NCI-H1436 (cell line): ENCODE results near the gene SMARCD3.

ENCODE experiments used
- DNase-seq: peaks from one replicate; lab custom pipeline; 2025; lab: John Stamatoyannopoulos, UW

Gene SMARCD3

DNA sequence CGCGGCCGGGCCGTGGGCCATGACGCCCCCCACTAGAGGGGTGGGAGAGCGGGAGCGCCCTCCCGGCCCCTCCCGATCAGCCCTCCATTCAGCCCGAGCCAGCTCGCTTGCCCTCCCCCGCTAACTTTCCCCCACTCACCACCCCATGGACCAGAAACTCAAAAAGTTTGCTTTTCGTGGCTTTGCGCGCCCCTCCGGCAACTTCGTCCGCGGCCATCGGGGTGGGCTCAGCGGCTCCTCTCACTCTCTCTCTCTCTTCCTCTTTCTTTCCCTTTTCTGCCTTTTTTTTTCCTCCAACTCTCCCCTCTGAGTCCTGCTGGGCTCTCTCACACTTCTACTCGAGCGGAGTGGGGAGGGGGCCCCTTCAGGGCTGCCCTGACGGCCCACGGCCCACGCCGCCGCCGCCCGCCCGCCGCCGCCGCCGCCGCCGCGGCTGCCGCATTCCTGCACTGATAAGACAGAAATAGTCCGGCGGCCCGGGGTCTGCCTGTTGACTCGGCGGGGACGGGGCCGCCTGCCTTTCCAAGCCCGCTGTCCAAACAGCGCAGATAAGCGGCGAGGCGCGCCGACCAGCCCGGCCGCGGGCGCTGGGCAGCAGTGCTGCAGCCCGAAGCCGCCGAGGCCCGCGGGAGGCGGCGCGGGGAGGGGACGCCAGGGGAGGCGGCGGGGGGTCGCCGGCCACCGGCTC, at the start of gene SMARCD3:
Gene SMARCD3 (minus strand): TSS at position 349 of the 688 bp plus-strand sequence. CDS start 132 bp downstream, at position 217.
- DNase-seq, result no peak

DNA sequence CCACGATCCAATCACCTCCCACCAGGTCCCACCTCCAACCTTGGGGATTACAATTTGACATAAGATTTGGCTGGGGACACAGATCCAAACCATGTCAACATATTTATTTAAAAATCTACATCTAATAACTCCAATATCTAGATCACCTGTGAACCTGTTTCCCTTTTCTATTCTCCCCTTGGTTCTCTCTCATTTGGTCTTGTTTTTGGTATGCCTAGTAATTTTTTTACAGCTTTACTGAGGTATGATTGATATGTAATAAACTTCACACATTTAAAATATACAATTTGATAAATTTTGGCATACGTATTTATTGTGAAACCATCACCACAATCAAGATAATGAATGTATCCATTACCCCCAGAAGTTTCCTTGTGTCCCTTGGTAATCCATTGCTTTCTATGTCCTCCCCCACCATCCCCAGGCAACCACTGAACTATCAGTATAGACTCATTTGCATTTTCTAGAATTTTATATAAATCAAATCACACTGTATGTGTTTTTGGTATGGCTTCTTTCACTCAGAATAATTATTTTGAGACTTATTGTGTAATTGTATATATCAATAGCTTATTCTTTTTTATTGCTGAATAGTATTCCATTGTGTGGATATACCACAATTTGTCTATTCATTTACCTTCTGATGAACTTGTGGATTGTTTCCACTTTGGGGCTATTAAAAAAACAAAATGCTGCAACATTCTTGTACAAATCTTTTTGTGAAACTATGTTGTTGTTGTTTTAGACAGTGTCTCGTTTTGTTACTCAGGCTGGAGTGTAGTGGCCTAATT, 47.9 kb upstream of the SMARCD3 start:
- DNase-seq, result no peak

DNA sequence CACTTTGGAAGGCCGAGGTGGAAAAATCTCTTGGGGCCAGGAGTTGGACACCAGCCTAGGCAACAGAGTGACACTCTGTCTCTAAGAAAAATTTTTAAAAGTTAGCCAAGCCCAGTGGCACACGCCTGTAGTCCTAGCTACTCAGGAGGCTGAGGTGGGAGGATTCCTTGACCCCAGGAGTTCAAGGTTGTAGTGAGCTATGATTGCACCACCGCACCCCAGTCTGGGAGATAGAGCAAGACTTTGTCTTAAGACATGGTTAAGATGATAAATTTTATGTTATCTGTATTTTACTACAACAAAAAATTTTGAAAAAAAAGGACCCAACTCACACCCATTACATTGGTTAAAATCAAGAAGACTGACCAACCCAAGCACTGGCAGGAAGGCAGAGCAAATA, 44.4 kb upstream of the SMARCD3 start:
- DNase-seq, result no peak

DNA sequence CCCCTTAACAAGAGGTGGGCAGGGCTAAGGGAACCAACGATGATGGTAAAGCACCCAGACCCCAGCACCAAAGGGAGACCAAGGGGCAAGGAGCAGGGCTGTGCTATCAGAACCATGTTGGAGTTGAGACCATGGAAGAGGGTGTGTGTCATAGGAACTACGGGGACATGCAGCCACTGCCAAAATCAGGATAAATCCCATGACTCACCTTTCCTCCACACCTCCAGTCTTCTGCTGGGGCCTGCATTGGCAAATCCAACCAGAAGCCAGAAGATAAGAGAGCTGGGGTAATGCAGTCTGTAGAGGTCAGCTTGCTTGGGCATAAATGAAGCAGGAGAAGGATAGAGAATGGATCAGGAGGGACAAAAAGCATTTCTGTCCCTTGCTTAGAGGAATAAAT, 42.7 kb upstream of the SMARCD3 start:
- no peak for DNase-seq

DNA sequence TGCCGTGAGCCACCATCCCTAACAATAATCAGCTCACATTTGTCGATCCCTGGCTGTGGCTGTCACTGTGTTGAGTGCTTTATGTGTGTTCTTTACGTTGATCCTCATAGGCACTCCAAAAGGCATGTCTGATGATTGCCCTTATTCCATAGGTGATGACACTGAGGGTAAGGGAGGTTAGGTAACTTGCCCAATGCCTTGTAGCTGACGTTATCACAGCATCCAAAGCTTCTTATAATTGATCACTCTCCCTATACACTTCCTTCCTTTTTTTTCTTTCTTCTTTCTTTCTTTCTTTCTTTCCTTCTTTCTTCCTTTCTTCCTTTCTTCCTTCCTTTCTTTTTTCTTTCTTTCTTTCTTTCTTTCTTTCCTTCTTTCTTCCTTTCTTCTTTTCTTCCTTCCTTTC, 41.9 kb upstream of the SMARCD3 start:
- no peak for DNase-seq

DNA sequence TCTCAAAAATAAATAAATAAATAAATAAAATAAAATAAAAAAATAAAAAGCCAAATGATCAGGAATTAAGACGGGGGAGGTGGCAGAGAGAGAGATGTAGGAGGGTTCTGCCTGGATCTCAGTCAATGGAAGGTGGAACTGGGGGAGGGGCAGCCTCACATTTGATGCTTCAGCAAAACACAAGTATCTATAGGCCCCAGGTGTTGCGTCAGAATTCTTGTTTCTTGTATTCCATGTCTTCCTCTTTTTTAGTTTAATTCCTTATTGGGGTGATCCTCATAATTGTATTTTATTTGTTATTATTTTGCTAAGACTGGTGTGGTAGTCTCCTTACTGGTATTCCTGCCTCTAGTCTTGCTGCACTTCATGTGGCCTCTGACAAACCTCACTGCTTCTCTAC, 41.4 kb upstream of the SMARCD3 start:
- no peak for DNase-seq

DNA sequence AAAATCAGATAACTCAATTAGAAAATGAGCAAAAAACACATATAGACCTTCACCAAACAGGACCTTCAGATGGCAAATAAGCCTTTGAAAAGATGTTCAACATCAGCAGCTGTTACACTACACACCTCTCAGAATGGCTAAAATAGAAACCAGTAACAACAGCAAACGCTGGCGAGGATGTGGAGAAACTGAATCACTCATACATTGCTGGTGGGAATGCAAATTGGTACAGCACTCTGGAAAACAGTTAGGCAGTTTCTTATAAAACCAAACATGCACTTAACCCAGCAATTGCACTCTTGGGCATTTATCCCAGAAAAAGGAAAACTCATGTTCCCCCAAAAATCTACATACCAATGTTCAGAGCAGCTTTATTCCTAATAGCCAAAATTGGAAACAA, 37.7 kb upstream of the SMARCD3 start:
- no peak for DNase-seq

DNA sequence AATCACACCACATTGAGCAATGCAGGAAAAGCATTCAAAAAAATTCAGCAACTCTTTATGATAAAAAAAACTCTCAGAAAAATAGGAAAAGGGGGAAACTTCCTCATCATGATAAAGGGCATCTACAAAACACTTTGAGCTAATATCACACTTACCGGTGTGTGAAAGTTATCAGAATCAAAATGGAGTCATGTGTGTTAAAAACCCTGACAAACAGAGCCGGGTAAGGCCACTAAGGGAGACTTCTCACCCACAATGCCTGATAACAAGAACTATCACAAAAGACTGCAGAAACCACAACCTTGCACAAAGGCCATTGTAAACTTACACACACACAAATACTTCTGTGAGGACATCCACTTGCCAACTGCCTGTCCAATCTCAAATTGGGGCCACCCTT, 34.8 kb upstream of the SMARCD3 start:
- no peak for DNase-seq

DNA sequence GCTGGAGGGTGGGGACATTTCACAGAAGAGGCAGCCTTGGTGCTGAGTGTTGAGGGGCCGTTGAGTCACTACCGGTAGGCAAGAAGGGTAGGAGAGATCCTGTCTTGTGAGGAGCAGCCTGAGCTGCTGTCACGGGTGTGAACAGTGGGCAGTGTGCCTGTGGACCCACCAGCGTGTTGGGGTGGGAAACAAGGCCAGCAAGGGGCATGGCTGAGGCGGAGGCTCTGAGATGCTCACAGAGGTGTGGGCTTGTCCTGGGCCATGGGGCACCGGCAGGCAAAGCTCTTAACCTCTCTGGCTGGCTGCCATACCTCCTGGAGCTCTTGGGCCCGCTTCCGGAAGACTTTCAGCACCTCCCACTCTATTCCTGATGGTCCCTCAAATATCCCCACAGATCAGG, 33.6 kb upstream of the SMARCD3 start:
- DNase-seq, result no peak

DNA sequence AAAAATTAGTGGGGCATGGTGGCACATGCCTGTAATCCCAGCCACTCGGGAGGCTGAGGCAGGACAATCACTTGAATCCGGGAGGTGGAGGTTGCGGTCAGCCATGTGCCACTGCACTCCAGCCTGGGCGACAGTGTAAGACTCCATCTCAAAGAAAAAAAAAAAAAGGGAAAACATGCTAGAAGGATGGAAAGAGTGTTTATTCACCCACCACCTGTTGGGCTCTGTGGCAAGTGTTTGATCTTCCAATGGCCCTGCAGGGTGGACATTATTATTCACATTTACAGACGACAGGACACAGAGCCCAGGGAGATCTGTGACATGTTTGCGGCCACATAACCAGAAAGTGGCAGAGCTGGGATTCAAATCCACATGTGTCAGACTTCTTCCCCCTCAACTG, 33.2 kb upstream of the SMARCD3 start:
- DNase-seq, result no peak

DNA sequence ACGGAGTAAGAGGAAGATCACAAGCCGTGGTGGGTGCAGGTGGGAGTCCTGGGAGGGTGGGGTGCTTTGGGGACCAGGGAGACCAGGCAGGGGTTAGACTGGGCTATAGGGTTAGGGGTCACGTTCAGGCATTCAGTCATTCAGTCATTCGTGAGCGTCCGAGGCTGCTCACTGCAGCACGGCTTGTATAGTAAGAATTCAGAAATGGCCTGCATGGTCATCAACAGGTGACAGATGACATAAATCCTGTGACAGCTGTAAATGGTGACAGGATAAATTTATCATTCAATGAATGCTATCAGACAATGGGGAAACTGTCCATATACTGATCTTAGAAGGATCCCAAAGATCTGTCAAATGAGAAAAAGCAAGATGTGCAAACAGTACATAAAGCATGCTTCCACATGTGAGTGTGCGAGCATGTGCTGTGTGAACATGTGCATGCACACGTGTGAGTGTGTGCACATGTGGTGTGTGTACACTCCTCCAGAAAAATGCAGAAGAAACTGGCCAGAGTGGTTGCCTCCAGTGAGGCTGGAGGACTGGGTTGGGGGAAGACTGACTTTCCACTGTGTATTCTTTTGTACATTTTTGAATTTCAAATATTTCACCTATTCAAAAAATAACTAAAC, 32.0 kb upstream of the SMARCD3 start:
- no peak for DNase-seq

DNA sequence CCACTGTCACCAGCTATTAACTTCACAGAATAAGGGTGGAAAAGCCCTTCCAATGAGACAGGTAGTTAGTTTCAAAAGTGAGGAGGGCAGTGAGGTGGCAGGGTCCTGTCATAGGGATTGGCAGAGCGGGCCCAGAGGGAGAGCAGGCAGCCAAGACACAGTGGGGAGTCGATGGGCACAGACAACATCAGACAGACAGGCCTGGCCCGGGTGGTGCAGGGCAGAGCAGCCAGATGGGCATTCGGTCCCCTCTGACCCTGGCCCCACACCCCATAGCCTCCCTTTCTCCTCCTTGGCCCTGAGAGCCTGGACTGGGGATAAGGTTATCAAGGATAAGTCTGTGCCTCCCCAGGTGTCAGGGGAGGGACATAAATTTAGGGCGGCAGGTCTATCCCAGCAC, 31.4 kb upstream of the SMARCD3 start:
- no peak for DNase-seq

DNA sequence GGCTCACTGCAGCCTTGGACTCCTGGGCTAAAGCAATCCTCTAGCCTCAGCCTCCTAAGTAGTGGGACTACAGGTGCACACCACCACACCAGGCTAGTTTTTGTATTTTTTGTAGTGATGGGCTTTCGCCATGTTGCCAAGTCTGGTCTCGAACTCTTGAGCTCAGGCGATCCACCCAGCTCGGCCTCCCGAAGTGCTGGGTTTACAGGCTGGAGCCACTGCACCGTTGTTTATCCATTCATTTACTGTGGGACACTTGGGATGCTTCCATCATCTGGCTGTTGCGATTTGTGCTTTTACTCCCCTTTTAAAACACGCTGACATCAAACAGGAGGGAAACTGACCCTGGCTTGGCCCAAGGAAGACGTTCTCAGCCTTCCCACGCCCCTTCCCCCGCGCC, 30.5 kb upstream of the SMARCD3 start:
- DNase-seq, result no peak

DNA sequence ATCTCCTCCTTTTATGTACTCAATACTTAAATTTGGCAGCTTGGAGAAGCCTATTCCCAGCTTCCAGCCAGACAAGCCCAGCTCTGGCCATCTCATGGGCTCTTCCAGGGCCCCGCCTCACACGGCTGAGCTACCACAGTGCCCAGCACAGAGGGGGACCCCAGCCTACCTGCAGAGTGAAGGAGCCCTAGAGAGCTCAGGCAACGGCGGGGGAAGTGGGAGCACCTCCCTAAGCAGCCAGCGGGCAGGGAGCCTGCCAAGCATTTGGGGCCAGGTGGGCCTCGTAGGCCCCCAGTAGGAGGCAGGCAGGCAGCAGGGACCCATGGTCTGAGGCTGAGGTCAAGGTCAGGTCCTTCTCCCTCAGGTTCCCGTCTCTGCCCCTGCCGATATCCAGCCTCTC, 29.1 kb upstream of the SMARCD3 start:
- DNase-seq, result no peak

DNA sequence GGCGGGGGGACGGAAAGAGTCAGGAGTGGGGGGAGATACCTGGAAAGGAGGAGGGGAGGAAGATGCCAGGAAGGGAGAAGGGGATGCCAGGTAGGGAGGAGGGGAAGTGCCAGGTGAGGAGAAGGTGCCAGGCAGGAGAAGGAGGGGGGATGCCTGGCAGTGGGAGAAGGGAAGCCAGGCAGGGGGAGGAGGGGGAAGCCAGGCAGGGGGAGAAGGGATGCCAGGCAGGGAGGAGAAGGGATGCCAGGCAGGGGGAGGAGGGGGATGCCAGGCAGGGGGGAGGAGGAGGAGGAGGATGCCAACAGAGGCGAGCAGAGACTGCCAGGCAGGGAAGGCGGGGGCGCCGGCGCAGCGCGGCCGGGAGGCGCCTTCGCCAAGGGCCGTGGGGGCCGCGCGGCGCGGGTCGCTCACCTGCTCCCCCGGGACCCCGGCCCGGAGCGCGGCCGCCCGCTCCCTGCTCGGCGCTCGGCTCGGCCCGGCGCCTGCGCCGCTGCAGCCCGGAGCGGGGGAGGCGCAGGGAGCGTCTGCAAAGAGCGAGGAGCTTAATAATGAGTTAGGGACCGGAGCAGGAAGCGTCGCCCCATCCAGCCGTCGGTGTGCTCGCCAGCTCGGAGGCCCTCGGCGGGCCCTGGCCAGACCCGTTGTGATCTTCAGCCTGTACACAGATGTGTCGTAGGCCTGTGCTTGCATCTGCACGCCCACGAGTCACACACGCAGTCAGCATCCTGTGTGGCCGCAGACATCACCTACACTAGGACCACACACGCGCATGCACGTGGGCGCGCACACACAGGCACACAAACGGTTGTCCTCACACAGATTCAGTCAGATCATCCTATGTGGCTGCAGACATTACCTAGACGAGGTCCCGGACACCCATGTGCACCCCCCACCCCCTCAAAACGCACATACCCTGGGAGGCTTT, 28.4 kb upstream of the SMARCD3 start:
- peak; percentile 53 for DNase-seq

DNA sequence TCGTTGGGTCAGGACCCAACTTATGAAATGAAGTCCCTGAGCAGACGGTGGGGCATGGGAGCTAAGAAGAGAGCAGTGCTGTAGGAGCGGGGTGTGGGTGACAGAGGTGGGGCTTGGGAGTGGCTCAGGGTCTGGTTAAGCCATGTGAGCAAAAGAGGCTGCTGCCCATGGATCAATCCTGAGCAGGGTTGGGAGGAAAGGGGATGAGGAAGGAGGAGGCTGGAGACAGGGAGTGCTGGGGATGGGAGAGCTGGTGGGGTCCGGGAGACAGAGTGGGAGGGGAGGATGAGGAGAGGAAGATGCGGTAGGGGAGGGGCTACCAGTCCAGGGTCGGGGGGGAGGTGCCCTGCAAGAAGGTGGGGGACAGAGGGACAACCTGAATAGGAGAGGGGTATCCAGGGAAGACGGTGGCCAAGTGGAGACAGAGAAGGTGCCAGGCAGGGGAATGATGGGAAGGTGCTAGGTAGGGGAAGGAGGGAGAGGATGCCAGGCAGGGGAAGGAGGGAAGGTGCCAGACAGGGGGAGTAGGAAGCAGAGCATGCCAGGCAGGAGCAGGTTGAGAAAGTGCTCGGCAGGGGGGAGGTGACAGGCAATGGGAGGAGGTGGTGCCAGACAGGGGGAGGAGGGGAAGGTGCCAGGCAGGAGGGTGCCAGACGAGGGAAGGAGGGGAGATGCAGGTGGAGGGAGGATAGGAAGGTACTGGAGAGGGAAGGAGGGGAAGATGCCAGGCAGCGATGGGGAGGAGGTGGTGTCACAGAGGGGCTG, 27.5 kb upstream of the SMARCD3 start:
- no peak for DNase-seq

DNA sequence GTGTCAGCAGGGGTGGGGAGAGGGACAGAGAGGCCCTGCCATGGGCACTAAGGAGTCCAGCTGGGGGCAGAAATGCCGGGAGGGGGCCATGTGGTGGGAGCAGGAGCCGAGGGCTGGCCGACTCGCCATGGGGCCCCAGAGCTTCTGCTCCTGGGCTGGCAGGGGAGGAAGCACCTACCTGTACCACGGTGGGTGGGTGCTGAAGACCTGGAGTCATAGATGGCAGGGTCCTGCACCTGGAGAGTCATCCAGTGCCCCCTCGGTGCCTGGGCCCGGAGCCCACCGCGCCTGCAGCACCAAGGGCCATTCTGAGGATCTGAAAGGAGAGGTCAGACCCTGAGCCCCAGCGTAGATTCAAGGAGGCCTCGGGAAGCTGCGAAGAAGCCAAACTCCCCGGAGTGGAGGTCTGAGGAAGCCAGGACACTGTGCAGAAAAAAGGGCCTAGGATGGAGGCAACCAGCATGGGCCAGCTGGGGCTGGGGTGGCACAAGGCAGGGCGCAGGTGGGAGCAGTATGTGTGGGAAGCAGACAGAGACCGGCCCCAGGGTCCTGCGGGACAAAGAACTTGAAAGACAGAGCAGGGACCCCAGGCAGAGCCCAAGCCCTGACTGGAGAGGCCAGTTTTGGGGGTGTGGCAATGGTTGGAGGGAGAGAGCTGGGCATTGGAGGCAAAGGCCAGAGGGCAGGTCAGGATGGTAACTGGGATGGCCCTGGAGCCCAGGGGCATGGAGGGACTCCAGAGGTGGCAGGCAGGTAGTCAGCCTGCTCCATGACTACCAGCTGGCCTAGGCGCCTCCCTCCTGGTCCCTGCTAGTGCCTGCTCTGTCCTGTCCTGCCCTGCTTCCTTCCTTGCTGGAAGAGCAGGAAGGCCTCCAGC, 26.7 kb upstream of the SMARCD3 start:
- no peak for DNase-seq

DNA sequence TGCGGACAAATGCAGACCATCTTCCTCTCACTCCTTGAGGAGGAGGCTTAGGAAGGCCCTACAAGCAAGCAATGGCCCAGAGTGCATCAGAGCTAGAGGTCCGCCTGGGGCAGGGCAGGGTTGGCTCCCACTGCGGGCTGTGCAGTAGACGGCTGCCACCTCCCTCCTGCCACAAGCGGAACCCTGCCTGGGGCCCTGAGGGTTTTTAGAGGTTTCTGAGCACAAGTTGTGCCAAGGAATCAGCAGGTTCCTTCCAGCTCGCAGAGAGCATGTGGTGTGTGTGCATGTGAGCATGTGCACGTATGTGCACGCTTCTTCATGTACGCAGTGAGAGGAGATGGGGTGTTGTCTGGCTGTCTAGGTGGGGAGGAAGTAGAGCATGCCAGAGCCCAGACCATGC, 25.9 kb upstream of the SMARCD3 start:
- no peak for DNase-seq

DNA sequence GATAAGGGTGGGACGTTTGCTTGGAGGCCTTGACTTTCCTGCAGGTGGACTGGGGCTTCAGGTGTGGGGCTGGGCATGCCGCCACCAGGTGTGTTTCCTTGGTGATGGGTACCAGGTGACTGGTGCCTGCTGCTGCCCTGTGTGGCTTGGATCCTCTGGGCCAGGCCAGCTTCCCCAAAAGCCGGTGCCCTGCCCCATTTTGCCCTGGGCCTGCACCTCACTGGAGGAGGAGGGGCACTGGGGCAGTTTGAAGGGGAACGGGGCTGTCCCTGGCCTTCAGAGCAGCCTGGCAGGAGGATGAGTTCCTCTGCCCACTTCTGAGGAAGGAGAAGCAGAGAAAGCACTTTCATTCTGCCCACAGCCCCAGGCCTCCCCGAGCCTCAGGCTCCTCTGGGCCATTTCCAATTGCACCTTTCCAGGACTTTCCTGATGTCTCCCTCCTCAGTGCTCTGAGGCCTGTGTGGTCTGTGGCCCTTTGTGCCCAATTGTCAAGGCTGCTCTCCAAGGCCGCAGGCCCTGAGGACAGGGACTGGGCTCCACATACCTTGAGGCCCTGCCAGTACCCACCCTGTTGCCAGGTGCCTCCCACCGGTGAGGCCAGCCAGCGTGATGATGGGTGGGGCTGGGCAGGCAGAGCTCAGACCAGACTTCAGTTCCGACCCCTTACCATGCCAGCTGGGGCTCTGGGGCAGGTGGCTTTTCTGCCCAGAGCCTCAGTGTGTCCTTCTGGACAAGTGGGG, 25.3 kb upstream of the SMARCD3 start:
- DNase-seq, result no peak

DNA sequence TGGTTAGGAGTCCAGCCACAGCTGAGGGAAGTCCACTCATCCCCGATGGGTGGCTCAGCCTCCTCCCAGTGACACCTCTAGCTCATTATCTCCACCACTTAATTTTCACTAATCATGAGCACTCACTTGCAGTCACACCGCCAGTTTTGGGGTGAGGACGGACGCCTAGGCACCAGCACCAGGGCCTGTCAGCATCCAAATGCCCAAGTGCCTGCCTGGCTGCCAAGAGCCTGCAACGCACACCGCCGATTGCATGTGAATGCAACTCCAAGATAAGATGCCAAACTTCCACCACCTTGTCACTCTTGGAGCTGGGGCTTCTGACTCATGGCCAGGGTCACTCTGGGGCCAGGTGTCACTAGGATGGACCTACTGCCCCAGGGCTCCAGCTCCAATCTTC, 24.4 kb upstream of the SMARCD3 start:
- DNase-seq, result no peak
